OCI-LY1 (cell line): ENCODE results near the gene SELENOO.

Experiments used
- EZH2 ChIP-seq: fragments of 200-600 bp; sonication (generic), shearing (Covaris generic); IDR thresholded peaks from 2 replicates; pipeline ENCODE4 v1.8.0; 2017; ENCODE audit warnings: borderline replicate concordance, mixed run types, mild to moderate bottlenecking, antibody characterized with exemption, low read length, moderate library complexity, mixed read lengths
- TF ChIP-seq, protein P1 (sequence below): fragments of 200-600 bp; sonication (generic), shearing (Covaris generic); IDR thresholded peaks from 2 replicates; pipeline ENCODE4 v1.5.1; 2017; ENCODE audit warnings: mild to moderate bottlenecking, antibody characterized with exemption, low read length, moderate library complexity, mixed read lengths

DNA sequence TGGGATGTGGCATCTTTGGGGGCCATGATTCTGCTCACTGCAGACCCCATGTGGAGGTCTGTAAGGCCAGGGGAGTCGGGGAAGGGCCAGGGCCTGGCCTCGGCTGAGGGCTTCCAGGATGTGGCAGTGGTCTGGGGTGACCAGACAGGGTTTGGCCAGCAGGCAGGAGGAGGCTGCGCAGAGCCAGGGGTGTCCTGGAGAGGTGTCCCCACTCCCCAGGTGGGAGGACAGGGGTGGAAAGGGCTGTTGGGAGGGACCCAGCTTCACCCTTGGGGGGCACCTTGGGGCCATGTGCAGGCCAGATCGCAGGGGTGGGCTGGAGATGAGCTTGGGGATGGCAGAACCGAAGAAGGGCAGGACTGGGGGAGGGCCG lies 26.8 kb upstream of the SELENOO start:
- TF ChIP-seq EZH2: no peak
- TF ChIP-seq, protein P1, sequence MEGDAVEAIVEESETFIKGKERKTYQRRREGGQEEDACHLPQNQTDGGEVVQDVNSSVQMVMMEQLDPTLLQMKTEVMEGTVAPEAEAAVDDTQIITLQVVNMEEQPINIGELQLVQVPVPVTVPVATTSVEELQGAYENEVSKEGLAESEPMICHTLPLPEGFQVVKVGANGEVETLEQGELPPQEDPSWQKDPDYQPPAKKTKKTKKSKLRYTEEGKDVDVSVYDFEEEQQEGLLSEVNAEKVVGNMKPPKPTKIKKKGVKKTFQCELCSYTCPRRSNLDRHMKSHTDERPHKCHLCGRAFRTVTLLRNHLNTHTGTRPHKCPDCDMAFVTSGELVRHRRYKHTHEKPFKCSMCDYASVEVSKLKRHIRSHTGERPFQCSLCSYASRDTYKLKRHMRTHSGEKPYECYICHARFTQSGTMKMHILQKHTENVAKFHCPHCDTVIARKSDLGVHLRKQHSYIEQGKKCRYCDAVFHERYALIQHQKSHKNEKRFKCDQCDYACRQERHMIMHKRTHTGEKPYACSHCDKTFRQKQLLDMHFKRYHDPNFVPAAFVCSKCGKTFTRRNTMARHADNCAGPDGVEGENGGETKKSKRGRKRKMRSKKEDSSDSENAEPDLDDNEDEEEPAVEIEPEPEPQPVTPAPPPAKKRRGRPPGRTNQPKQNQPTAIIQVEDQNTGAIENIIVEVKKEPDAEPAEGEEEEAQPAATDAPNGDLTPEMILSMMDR: no peak
